ENCODE measurements around the gene PLS3.
"Not testable (repeated sequence)": the region's sequence is repeated elsewhere in the genome, so short reads cannot be mapped to it uniquely, and the experiment has no call there.

The PLS3 gene

DNA sequence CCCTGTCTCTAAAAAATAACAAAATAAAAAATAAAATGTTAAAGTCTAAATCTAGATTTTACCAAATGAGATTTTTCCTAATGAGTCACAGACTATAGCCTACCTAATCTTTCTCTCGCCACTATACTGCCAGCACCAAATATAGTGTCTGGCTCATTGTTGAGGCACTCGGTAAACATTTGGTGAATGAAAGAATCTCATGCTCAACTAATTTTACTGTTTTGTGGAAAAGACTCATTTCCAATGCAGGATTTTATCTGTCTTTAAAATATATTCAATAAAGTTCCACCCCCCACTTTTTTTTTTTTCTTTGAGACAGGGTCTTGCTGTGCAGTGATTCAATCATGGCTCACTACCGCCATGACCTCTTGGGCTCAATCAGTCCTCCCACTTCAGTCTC, 71.5 kb downstream of the PLS3 start:
- H3K4me3 ChIP-seq, result no peak overlapping the region
- peaks cover 7% of the 10 kb centered on the region for H3K36me3 ChIP-seq (ENCODE audit: insufficient read depth, low read length)
- no peaks in the 10 kb centered on the region for H3K9me3 ChIP-seq (ENCODE audit: low read depth, low read length)
- DNase-seq (ENCODE audit: low read depth, low spot score), result no peak
- no peak overlapping the region for H3K9ac ChIP-seq (ENCODE audit: insufficient read length)
- no peak overlapping the region for H3K27ac ChIP-seq
- TF ChIP-seq POLR2AphosphoS5 (IDR thresholded peaks at IDR 0.05; ENCODE audit: borderline replicate concordance, low read depth, low read length) (no peak), FOXP2 (optimal IDR thresholded peaks at IDR 0.05; ENCODE audit: control extremely low read depth, extremely low read length, insufficient read depth) (no peak), EZH2 (IDR thresholded peaks at IDR 0.05) (no peak)

GRCh38 chrX:115633397-115633796, 72.4 kb downstream of the PLS3 start:
- not testable (repeated sequence) for H3K9ac ChIP-seq (ENCODE audit: insufficient read length); H3K36me3 ChIP-seq (ENCODE audit: insufficient read depth, low read length); DNase-seq (ENCODE audit: low read depth, low spot score); H3K9me3 ChIP-seq (ENCODE audit: low read depth, low read length); H3K27ac ChIP-seq; H3K4me3 ChIP-seq

GRCh38 chrX:115639334-115639880, 78.4 kb downstream of the PLS3 start:
- H3K9ac ChIP-seq (ENCODE audit: insufficient read length), result no peak overlapping the region
- TF ChIP-seq POLR2AphosphoS5 (IDR thresholded peaks at IDR 0.05; ENCODE audit: borderline replicate concordance, low read depth, low read length) (no peak), EZH2 (IDR thresholded peaks at IDR 0.05) (no peak), FOXP2 (optimal IDR thresholded peaks at IDR 0.05; ENCODE audit: control extremely low read depth, extremely low read length, insufficient read depth) (no peak)
- H3K36me3 ChIP-seq (ENCODE audit: insufficient read depth, low read length), result peaks cover 8% of the 10 kb centered on the region
- H3K9me3 ChIP-seq (ENCODE audit: low read depth, low read length), result no peaks in the 10 kb centered on the region
- no peak overlapping the region for H3K27ac ChIP-seq
- H3K4me3 ChIP-seq, result no peak overlapping the region
- no peak for DNase-seq (ENCODE audit: low read depth, low spot score)

- Histone ChIP-seq H3K27ac (0 out of 2 replicates have a peak overlapping the region, but pooled peaks have one; percentile 26), H3K36me3 (ENCODE audit: insufficient read depth, low read length) (peaks cover 10% of the 10 kb centered on the region), H3K9me3 (ENCODE audit: low read depth, low read length) (no peaks in the 10 kb centered on the region), H3K4me3 (no peak overlapping the region), H3K9ac (ENCODE audit: insufficient read length) (peak overlapping the region; percentile 53)
- no peak for DNase-seq (ENCODE audit: low read depth, low spot score)
- TF ChIP-seq EZH2 (IDR thresholded peaks at IDR 0.05) (no peak), FOXP2 (optimal IDR thresholded peaks at IDR 0.05; ENCODE audit: control extremely low read depth, extremely low read length, insufficient read depth) (no peak), POLR2AphosphoS5 (IDR thresholded peaks at IDR 0.05; ENCODE audit: borderline replicate concordance, low read depth, low read length) (no peak)
Observed at GRCh38 chrX:115642311-115642710, 81.3 kb downstream of the PLS3 start.

- DNase-seq (ENCODE audit: low read depth, low spot score), result peak; percentile 80
- Histone ChIP-seq H3K9me3 (ENCODE audit: low read depth, low read length) (no peaks in the 10 kb centered on the region), H3K36me3 (ENCODE audit: insufficient read depth, low read length) (0 out of 2 replicates have a peak, but pooled peaks cover 7% of the 10 kb centered on the region)
Observed at GRCh38 chrX:115642895-115643530, 82.0 kb downstream of the PLS3 start.

DNA sequence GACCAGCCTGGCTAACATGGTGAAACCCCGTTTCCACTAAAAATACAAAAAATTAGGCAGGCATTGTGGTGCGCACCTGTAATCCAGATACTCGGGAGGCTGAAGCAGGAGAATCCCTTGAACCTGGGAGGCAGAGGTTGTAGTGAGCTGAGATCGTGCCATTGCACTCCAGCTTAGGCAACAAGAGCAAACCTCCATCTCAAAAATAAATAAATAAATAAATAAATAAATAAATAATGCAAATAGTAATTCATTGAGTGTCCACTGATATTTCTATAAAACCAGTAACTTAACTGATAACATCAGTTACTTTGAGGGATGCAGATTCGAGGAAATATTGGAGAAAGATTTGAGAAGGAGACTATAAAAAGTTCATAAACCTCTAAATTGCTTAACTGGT, 83.4 kb downstream of the PLS3 start:
- not testable (repeated sequence) for H3K4me3 ChIP-seq; H3K9ac ChIP-seq (ENCODE audit: insufficient read length); H3K9me3 ChIP-seq (ENCODE audit: low read depth, low read length); DNase-seq (ENCODE audit: low read depth, low spot score); H3K27ac ChIP-seq
- H3K36me3 ChIP-seq (ENCODE audit: insufficient read depth, low read length), result peaks cover 12% of the 10 kb centered on the region; the same call in 1 of the 2 replicates

More at GRCh38 chrX:115642895-115643530, 82.0 kb downstream of the PLS3 start:
- Histone ChIP-seq H3K4me3 (0 out of 2 replicates have a peak overlapping the region, but pooled peaks have one; percentile 38), H3K9ac (ENCODE audit: insufficient read length) (peak overlapping the region; percentile 53), H3K27ac (peak overlapping the region; percentile 73; the same call in 1 of the 2 replicates)
- no peak for TF ChIP-seq FOXP2 (optimal IDR thresholded peaks at IDR 0.05; ENCODE audit: control extremely low read depth, extremely low read length, insufficient read depth)
- TF ChIP-seq POLR2AphosphoS5 (IDR thresholded peaks at IDR 0.05; ENCODE audit: borderline replicate concordance, low read depth, low read length), result no peak
- no peak for TF ChIP-seq EZH2 (IDR thresholded peaks at IDR 0.05)

DNA sequence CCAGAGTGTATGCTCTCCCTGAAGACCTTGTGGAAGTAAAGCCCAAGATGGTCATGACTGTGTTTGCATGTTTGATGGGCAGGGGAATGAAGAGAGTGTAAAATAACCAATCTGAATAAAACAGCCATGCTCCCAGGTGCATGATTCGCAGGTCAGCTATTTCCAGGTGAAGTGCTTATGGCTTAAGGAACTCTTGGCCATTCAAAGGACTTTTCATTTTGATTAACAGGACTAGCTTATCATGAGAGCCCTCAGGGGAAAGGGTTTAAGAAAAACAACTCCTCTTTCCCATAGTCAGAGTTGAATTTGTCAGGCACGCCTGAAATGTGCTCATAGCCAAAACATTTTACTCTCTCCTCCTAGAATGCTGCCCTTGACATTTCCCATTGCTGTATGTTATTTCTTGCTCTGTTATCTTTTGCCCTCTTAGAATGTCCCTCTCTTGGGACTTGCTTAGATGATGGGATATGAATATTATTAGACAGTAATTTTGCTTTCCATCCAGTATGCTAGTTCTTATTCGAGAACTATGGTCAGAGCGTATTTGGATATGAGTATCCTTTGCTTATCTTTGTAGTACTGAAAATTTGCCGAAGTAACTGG, 88.6 kb downstream of the PLS3 start:
- peaks cover 13% of the 10 kb centered on the region for H3K36me3 ChIP-seq (ENCODE audit: insufficient read depth, low read length)
- H3K27ac ChIP-seq, result peak overlapping the region; percentile 83; the same call in 1 of the 2 replicates
- TF ChIP-seq FOXP2 (optimal IDR thresholded peaks at IDR 0.05; ENCODE audit: control extremely low read depth, extremely low read length, insufficient read depth), result no peak
- no peak for TF ChIP-seq POLR2AphosphoS5 (IDR thresholded peaks at IDR 0.05; ENCODE audit: borderline replicate concordance, low read depth, low read length)
- no peak for TF ChIP-seq EZH2 (IDR thresholded peaks at IDR 0.05)

DNA sequence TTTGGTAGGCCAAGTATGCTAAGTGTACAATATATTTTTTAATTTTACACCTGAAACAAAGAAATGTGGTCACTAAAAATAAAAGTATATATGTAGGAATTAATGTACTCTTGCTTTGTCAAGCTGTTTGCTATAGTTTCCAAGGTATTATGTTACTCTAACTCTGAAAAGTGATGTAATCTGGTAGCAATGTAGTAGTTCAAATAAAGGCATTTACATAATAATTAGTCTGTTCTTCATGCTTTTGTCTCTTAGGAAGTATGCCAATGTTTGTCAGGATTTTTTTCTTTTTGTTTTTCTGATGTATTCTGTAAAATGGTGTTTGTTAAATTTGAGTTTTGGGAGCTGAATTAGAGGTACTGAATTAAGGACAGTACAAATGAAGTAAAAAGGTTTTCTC, 89.5 kb downstream of the PLS3 start:
- Histone ChIP-seq H3K9ac (ENCODE audit: insufficient read length) (peak overlapping the region; percentile 71), H3K27ac (peak overlapping the region; percentile 83; the same call in 1 of the 2 replicates), H3K9me3 (ENCODE audit: low read depth, low read length) (no peaks in the 10 kb centered on the region), H3K36me3 (ENCODE audit: insufficient read depth, low read length) (peaks cover 13% of the 10 kb centered on the region), H3K4me3 (no peak overlapping the region)
- no peak for DNase-seq (ENCODE audit: low read depth, low spot score)
- TF ChIP-seq FOXP2 (optimal IDR thresholded peaks at IDR 0.05; ENCODE audit: control extremely low read depth, extremely low read length, insufficient read depth), result no peak
- no peak for TF ChIP-seq EZH2 (IDR thresholded peaks at IDR 0.05)
- TF ChIP-seq POLR2AphosphoS5 (IDR thresholded peaks at IDR 0.05; ENCODE audit: borderline replicate concordance, low read depth, low read length), result no peak

More for the DNA sequence above, 88.6 kb downstream of the PLS3 start:
- no peak for DNase-seq (ENCODE audit: low read depth, low spot score)
- Histone ChIP-seq H3K9me3 (ENCODE audit: low read depth, low read length) (no peaks in the 10 kb centered on the region), H3K4me3 (no peak overlapping the region), H3K9ac (ENCODE audit: insufficient read length) (peak overlapping the region; percentile 71)
